Measurements from ENCODE around the gene SLC25A33.
"Not testable (repeated sequence)": the region's sequence is repeated elsewhere in the genome, so short reads cannot be mapped to it uniquely, and the experiment has no call there.

SLC25A33 gene

GRCh38 chr1:9621032-9621431 is 81.8 kb downstream of the SLC25A33 start (continued):
- TF ChIP-seq PRDM2 (tag by site-specific recombination; IDR thresholded peaks at IDR 0.05; ENCODE audit: borderline replicate concordance) = no peak

- Histone ChIP-seq H3K4me3 (ENCODE audit: low read depth, low read length) (no peak overlapping the region), H3K36me3 (ENCODE audit: control insufficient read depth in 2 of 2, insufficient read depth in 1 of 2, low read length in 2 of 2) (no peaks in the 10 kb centered on the region), H3K4me1 (ENCODE audit: control insufficient read depth, insufficient read depth, low read length) (no peaks in the 10 kb centered on the region), H3K27ac (ENCODE audit: extremely low read depth, low read depth, low read length) (no peak overlapping the region), H3K9me3 (ENCODE audit: control insufficient read depth, insufficient read depth, low read depth, low read length) (no peaks in the 10 kb centered on the region)
- ChIA-PET CTCF (no interaction called here), POLR2A (no interaction called here)
- TF ChIP-seq ZNF366 (tag by site-specific recombination; conservative IDR thresholded peaks at IDR 0.05) = peak; percentile 88
- TF ChIP-seq ZNF394 (tag by site-specific recombination; IDR thresholded peaks at IDR 0.05; ENCODE audit: borderline replicate concordance) = no peak
Measured at GRCh38 chr1:9624081-9624480, 84.8 kb downstream of the SLC25A33 start.

GRCh38 chr1:9625030-9625429 is 85.8 kb downstream of the SLC25A33 start:
- H3K27ac ChIP-seq (ENCODE audit: extremely low read depth, low read depth, low read length); H3K9me3 ChIP-seq (ENCODE audit: control insufficient read depth, insufficient read depth, low read depth, low read length); H3K36me3 ChIP-seq (ENCODE audit: control insufficient read depth in 2 of 2, insufficient read depth in 1 of 2, low read length in 2 of 2); H3K4me1 ChIP-seq (ENCODE audit: control insufficient read depth, insufficient read depth, low read length); POLR2A ChIA-PET; H3K4me3 ChIP-seq (ENCODE audit: low read depth, low read length): not testable (repeated sequence)
- CTCF ChIA-PET = interaction anchor here (0.6 kb wide), 2 partner anchors 178 to 539 kb away, joined by 3 to 6 read pairs; no protein-coding TSS in a partner anchor

- Histone ChIP-seq H3K4me3 (ENCODE audit: low read depth, low read length) (no peak overlapping the region), H3K4me1 (ENCODE audit: control insufficient read depth, insufficient read depth, low read length) (no peaks in the 10 kb centered on the region), H3K27ac (ENCODE audit: extremely low read depth, low read depth, low read length) (no peak overlapping the region), H3K36me3 (ENCODE audit: control insufficient read depth in 2 of 2, insufficient read depth in 1 of 2, low read length in 2 of 2) (no peaks in the 10 kb centered on the region), H3K9me3 (ENCODE audit: control insufficient read depth, insufficient read depth, low read depth, low read length) (no peaks in the 10 kb centered on the region)
- peak; percentile 67 for TF ChIP-seq PRDM1 (tag by site-specific recombination; IDR thresholded peaks at IDR 0.05)
- TF ChIP-seq ZNF202 (tag by site-specific recombination; IDR thresholded peaks at IDR 0.05; ENCODE audit: borderline replicate concordance) = no peak
- ChIA-PET POLR2A (no interaction called here), CTCF (interaction anchor here (0.5 to 3.4 kb wide), 43 partner anchors 10 to 948 kb away, joined by 3 to 24 read pairs (median 4); partner anchors contain the start of gene PIK3CD)
Measured at GRCh38 chr1:9626201-9626608, 86.9 kb downstream of the SLC25A33 start.

GRCh38 chr1:9628541-9629444 is 89.5 kb downstream of the SLC25A33 start:
- TF ChIP-seq ZIC2 (tag by site-specific recombination; IDR thresholded peaks at IDR 0.05) (no peak), ZFHX2 (tag by site-specific recombination; conservative IDR thresholded peaks at IDR 0.05) (peak; percentile 40), EGR2 (tag by site-specific recombination; IDR thresholded peaks at IDR 0.05; ENCODE audit: low read depth) (peak; percentile 43), ZNF18 (tag by site-specific recombination; IDR thresholded peaks at IDR 0.05) (no peak), ZBTB8A (tag by site-specific recombination; IDR thresholded peaks at IDR 0.05) (no peak), MYNN (tag by site-specific recombination; IDR thresholded peaks at IDR 0.05; ENCODE audit: borderline replicate concordance) (no peak)
- Histone ChIP-seq H3K4me3 (ENCODE audit: low read depth, low read length) (no peak overlapping the region), H3K36me3 (ENCODE audit: control insufficient read depth in 2 of 2, insufficient read depth in 1 of 2, low read length in 2 of 2) (no peaks in the 10 kb centered on the region), H3K27ac (ENCODE audit: extremely low read depth, low read depth, low read length) (no peak overlapping the region), H3K4me1 (ENCODE audit: control insufficient read depth, insufficient read depth, low read length) (no peaks in the 10 kb centered on the region), H3K9me3 (ENCODE audit: control insufficient read depth, insufficient read depth, low read depth, low read length) (no peaks in the 10 kb centered on the region)
- ChIA-PET CTCF (interaction anchor here (0.6 to 3.4 kb wide), 14 partner anchors 13 to 508 kb away, joined by 3 to 24 read pairs (median 3); partner anchors contain the start of gene PIK3CD), POLR2A (interaction anchor here (0.6 kb wide), 1 partner anchor 25 kb away, joined by 3 read pairs; no protein-coding TSS in a partner anchor)

Measured in HEK293 (cell line).